ENCODE measurements around the gene OR5K2. TPM values are rescaled to one million over a fixed set of nuclear protein-coding genes. Genes with fewer than 3 reads are reported as not detected.
A peak's percentile ranks its signal among the peaks of the same experiment; 100 is the strongest.

Gene OR5K2
- total and polyA plus RNA-seq, 5 donors from 2014 or later, result not detected

DNA sequence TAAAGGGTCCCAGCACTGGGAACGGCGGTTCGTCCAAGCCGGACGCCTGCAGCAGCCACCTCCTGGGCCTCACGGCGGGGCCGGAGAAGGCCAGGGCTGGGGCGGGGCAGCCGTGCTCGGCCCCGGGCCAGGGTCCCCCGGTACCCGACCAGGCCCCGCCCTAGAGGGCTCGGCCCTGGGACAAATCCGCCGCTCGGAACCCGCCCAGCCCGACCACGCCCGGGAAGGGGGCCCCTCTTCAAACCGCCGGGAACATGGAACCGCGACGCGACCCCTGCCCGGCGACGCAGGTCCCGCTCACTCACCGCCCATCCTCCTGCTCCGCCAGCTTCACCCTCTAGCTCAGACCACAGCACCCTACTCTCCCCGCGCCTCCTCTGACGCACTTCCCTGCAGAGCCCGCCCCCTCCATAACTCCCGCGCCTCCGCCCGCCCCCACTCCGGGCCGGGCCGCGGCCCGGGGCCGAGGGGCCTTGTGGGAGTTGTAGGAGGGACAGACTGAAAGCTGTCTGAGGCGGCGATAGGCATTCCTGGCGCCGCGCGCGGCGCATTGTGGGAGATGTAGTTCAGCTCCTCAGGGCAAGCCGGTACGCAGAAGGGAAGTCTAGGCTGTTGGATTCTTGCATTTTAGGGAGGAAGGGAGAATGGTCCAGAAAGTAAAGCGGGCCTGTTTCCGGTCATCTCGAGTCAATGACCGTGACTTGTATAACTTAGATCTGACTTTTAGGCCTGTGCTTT lies 25.2 kb downstream of the OR5K2 start, which contains the start of gene CLDND1:
TSS of gene CLDND1 (minus strand) at position 359 of the 738 bp plus-strand sequence. CDS start 1,478 bp downstream, outside the sequence.
- DNase-seq, result peak; percentile 92 to 98 (median 93)
- Mint-ChIP-seq H3K36me3 (peaks cover 35% of the 10 kb centered on the region), H3K4me1 (peaks cover 36 to 60% (median 49%) of the 10 kb centered on the region in 4 donors), H3K27ac (peak within 1 kb of the TSS; percentile 89 to 100 (median 99)), H3K27me3 (no peaks in the 10 kb centered on the region), H3K9me3 (no peaks in the 10 kb centered on the region), H3K4me3 (peak within 1 kb of the TSS; percentile 95 to 98 (median 96))
- Histone ChIP-seq H3K27me3 (ENCODE audit: control insufficient read depth, insufficient read depth, low read length) (no peaks in the 10 kb centered on the region), H3K27ac (ENCODE audit: insufficient read depth, low read length, poor library complexity, severe bottlenecking) (peak within 1 kb of the TSS; percentile 96), H3K4me1 (ENCODE audit: control insufficient read depth, insufficient read depth, low read length, poor library complexity, severe bottlenecking) (peaks cover 41% of the 10 kb centered on the region), H3K9me3 (ENCODE audit: control insufficient read depth in 2 of 2, low read length in 2 of 2) (no peaks in the 10 kb centered on the region), H3K4me3 (ENCODE audit: low read depth, low read length) (peak within 1 kb of the TSS; percentile 98), H3K36me3 (ENCODE audit: control insufficient read depth, insufficient read depth, low read length) (peaks cover 32% of the 10 kb centered on the region)
- peak; percentile 97 to 99 for ATAC-seq (ENCODE audit: low read depth in 2 of 2)

DNA sequence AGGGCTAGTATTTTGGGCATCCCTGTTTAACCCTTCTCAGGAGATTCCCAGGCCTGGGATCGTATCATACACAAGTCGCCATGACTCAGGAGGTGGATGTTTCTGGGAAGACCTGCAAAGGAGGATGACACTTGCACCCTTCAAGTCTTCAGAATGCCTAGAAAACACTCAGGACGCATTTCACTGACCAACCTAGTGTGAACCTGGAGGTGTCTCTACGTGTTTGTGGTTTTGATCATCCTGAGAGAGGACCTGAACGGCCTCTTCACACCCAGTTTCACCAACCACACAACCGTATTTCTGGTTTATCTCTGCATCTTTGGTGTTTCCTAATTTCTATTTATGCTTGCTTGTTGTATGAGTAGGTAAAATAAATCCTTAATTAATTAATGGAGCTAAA lies 28.0 kb downstream of the OR5K2 start:
- no peak overlapping the region for H3K27ac Mint-ChIP-seq
- peaks cover 0 to 1% (median 0%) of the 10 kb centered on the region in 7 donors for H3K9me3 Mint-ChIP-seq
- H3K4me3 Mint-ChIP-seq, result peak overlapping the region in 1 of 4 donors; percentile 15
- no peaks in the 10 kb centered on the region for H3K27me3 Mint-ChIP-seq
- H3K36me3 ChIP-seq (ENCODE audit: control insufficient read depth, insufficient read depth, low read length), result peaks cover 8% of the 10 kb centered on the region
- H3K27me3 ChIP-seq (ENCODE audit: control insufficient read depth, insufficient read depth, low read length), result no peaks in the 10 kb centered on the region
- no peaks in the 10 kb centered on the region for H3K9me3 ChIP-seq (ENCODE audit: control insufficient read depth in 2 of 2, low read length in 2 of 2)
- no peak overlapping the region for H3K27ac ChIP-seq (ENCODE audit: insufficient read depth, low read length, poor library complexity, severe bottlenecking)
- peaks cover 11% of the 10 kb centered on the region for H3K36me3 Mint-ChIP-seq
- peaks cover 14 to 37% (median 24%) of the 10 kb centered on the region in 4 donors for H3K4me1 Mint-ChIP-seq
- ATAC-seq (ENCODE audit: low read depth in 2 of 2), result no peak
- peak in 1 of 3 donors; percentile 66 for DNase-seq
- peak overlapping the region; percentile 46 for H3K4me3 ChIP-seq (ENCODE audit: low read depth, low read length)
- peaks cover 17% of the 10 kb centered on the region for H3K4me1 ChIP-seq (ENCODE audit: control insufficient read depth, insufficient read depth, low read length, poor library complexity, severe bottlenecking)

- H3K27ac ChIP-seq (ENCODE audit: insufficient read depth, low read length, poor library complexity, severe bottlenecking), result no peak overlapping the region
- ATAC-seq (ENCODE audit: low read depth in 2 of 2) (no peak), DNase-seq (no peak)
- H3K36me3 ChIP-seq (ENCODE audit: control insufficient read depth, insufficient read depth, low read length), result no peaks in the 10 kb centered on the region
- peaks cover 7% of the 10 kb centered on the region for H3K27me3 Mint-ChIP-seq
- no peaks in the 10 kb centered on the region for H3K36me3 Mint-ChIP-seq
- peak overlapping the region in 1 of 3 donors; percentile 2 for H3K27ac Mint-ChIP-seq
- H3K4me1 ChIP-seq (ENCODE audit: control insufficient read depth, insufficient read depth, low read length, poor library complexity, severe bottlenecking), result peaks cover 8% of the 10 kb centered on the region
- peaks cover 0 to 1% (median 0%) of the 10 kb centered on the region in 7 donors for H3K9me3 Mint-ChIP-seq
- no peak overlapping the region for H3K4me3 Mint-ChIP-seq
- no peaks in the 10 kb centered on the region for H3K27me3 ChIP-seq (ENCODE audit: control insufficient read depth, insufficient read depth, low read length)
- no peak overlapping the region for H3K4me3 ChIP-seq (ENCODE audit: low read depth, low read length)
- no peaks in the 10 kb centered on the region for H3K9me3 ChIP-seq (ENCODE audit: control insufficient read depth in 2 of 2, low read length in 2 of 2)
- H3K4me1 Mint-ChIP-seq, result peaks cover 6 to 45% (median 20%) of the 10 kb centered on the region in 4 donors
Observed at GRCh38 chr3:98528474-98529346, 31.2 kb downstream of the OR5K2 start.

- no peaks in the 10 kb centered on the region for H3K36me3 Mint-ChIP-seq
- peak overlapping the region; percentile 94 for H3K4me3 ChIP-seq (ENCODE audit: low read depth, low read length)
- no peak overlapping the region for H3K4me3 Mint-ChIP-seq
- H3K36me3 ChIP-seq (ENCODE audit: control insufficient read depth, insufficient read depth, low read length), result no peaks in the 10 kb centered on the region
- peak overlapping the region in 1 of 3 donors; percentile 34 for H3K27ac Mint-ChIP-seq
- H3K9me3 ChIP-seq (ENCODE audit: control insufficient read depth in 2 of 2, low read length in 2 of 2), result no peaks in the 10 kb centered on the region
- ATAC-seq (ENCODE audit: low read depth in 2 of 2), result no peak
- DNase-seq, result no peak
- H3K4me1 Mint-ChIP-seq, result peaks cover 6 to 44% (median 26%) of the 10 kb centered on the region in 4 donors
- H3K4me1 ChIP-seq (ENCODE audit: control insufficient read depth, insufficient read depth, low read length, poor library complexity, severe bottlenecking), result peaks cover 12% of the 10 kb centered on the region
- H3K27me3 Mint-ChIP-seq, result peaks cover 8% of the 10 kb centered on the region
- peaks cover 0 to 1% (median 0%) of the 10 kb centered on the region in 7 donors for H3K9me3 Mint-ChIP-seq
- H3K27me3 ChIP-seq (ENCODE audit: control insufficient read depth, insufficient read depth, low read length), result no peaks in the 10 kb centered on the region
- no peak overlapping the region for H3K27ac ChIP-seq (ENCODE audit: insufficient read depth, low read length, poor library complexity, severe bottlenecking)
Observed at GRCh38 chr3:98529856-98530459, 32.5 kb downstream of the OR5K2 start.

DNA sequence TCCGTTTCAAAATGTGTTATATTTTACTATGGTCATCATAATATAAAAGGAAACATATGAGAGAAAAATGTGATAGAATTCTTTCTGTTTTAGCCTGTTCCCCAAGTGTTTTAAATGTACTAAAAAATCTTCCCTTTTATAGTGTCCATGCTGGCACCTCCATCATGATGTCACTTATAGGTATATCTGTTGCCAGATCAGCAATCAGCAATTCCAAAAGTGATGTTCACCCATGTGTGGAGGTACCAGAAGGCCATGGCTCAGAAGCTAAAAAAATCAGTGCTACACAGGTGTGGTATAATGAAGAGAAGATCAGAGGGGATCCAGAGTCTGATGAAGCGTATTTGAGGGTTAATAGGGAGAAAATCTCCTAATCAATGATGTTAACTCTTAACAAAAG lies 33.2 kb downstream of the OR5K2 start:
- no peaks in the 10 kb centered on the region for H3K27me3 ChIP-seq (ENCODE audit: control insufficient read depth, insufficient read depth, low read length)
- Mint-ChIP-seq H3K4me1 (peaks cover 6 to 40% (median 23%) of the 10 kb centered on the region in 4 donors), H3K27me3 (peaks cover 8% of the 10 kb centered on the region), H3K4me3 (peak overlapping the region in 1 of 4 donors; percentile 88), H3K36me3 (no peaks in the 10 kb centered on the region), H3K27ac (no peak overlapping the region), H3K9me3 (peaks cover 0 to 1% (median 0%) of the 10 kb centered on the region in 7 donors)
- no peaks in the 10 kb centered on the region for H3K9me3 ChIP-seq (ENCODE audit: control insufficient read depth in 2 of 2, low read length in 2 of 2)
- H3K4me1 ChIP-seq (ENCODE audit: control insufficient read depth, insufficient read depth, low read length, poor library complexity, severe bottlenecking), result peaks cover 9% of the 10 kb centered on the region
- H3K36me3 ChIP-seq (ENCODE audit: control insufficient read depth, insufficient read depth, low read length), result no peaks in the 10 kb centered on the region
- ATAC-seq (ENCODE audit: low read depth in 2 of 2) (no peak), DNase-seq (no peak)
- H3K4me3 ChIP-seq (ENCODE audit: low read depth, low read length), result peak overlapping the region; percentile 94
- no peak overlapping the region for H3K27ac ChIP-seq (ENCODE audit: insufficient read depth, low read length, poor library complexity, severe bottlenecking)

- Mint-ChIP-seq H3K4me3 (peak within 1 kb of the TSS; percentile 63 to 88 (median 66)), H3K36me3 (no peaks in the 10 kb centered on the region), H3K27ac (peak within 1 kb of the TSS in 2 of 3 donors; percentile 26 to 44), H3K4me1 (peaks cover 7 to 43% (median 24%) of the 10 kb centered on the region in 4 donors), H3K27me3 (peaks cover 8% of the 10 kb centered on the region), H3K9me3 (peaks cover 0 to 1% (median 0%) of the 10 kb centered on the region in 7 donors)
- Histone ChIP-seq H3K36me3 (ENCODE audit: control insufficient read depth, insufficient read depth, low read length) (peaks cover 1% of the 10 kb centered on the region), H3K4me3 (ENCODE audit: low read depth, low read length) (peak within 1 kb of the TSS; percentile 94), H3K27me3 (ENCODE audit: control insufficient read depth, insufficient read depth, low read length) (no peaks in the 10 kb centered on the region), H3K9me3 (ENCODE audit: control insufficient read depth in 2 of 2, low read length in 2 of 2) (no peaks in the 10 kb centered on the region), H3K4me1 (ENCODE audit: control insufficient read depth, insufficient read depth, low read length, poor library complexity, severe bottlenecking) (peaks cover 15% of the 10 kb centered on the region), H3K27ac (ENCODE audit: insufficient read depth, low read length, poor library complexity, severe bottlenecking) (peak within 1 kb of the TSS; percentile 38)
- DNase-seq (peak in 1 of 3 donors; percentile 69), ATAC-seq (ENCODE audit: low read depth in 2 of 2) (peak in 1 of 2 donors; percentile 48)
Observed at GRCh38 chr3:98531622-98532274, 34.3 kb downstream of the OR5K2 start, which contains the start of gene GPR15. Gene GPR15 (plus strand): TSS chr3:98531978. CDS start chr3:98532034, 56 bp downstream.

DNA sequence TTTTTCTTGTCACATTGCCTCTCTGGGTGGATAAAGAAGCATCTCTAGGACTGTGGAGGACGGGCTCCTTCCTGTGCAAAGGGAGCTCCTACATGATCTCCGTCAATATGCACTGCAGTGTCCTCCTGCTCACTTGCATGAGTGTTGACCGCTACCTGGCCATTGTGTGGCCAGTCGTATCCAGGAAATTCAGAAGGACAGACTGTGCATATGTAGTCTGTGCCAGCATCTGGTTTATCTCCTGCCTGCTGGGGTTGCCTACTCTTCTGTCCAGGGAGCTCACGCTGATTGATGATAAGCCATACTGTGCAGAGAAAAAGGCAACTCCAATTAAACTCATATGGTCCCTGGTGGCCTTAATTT lies 34.8 kb downstream of the OR5K2 start:
- DNase-seq, result no peak
- H3K4me1 Mint-ChIP-seq, result peaks cover 11 to 48% (median 27%) of the 10 kb centered on the region in 4 donors
- peak overlapping the region in 1 of 3 donors; percentile 26 for H3K27ac Mint-ChIP-seq

More for the DNA sequence above, 34.8 kb downstream of the OR5K2 start:
- H3K4me3 ChIP-seq (ENCODE audit: low read depth, low read length), result peak overlapping the region; percentile 94
- H3K27ac ChIP-seq (ENCODE audit: insufficient read depth, low read length, poor library complexity, severe bottlenecking), result peak overlapping the region; percentile 38
- H3K9me3 Mint-ChIP-seq, result peaks cover 0 to 1% (median 0%) of the 10 kb centered on the region in 7 donors
- peaks cover 16% of the 10 kb centered on the region for H3K4me1 ChIP-seq (ENCODE audit: control insufficient read depth, insufficient read depth, low read length, poor library complexity, severe bottlenecking)
- H3K9me3 ChIP-seq (ENCODE audit: control insufficient read depth in 2 of 2, low read length in 2 of 2), result no peaks in the 10 kb centered on the region
- H3K36me3 Mint-ChIP-seq, result no peaks in the 10 kb centered on the region
- peak overlapping the region in 3 of 4 donors; percentile 62 to 88 (median 63) for H3K4me3 Mint-ChIP-seq
- H3K36me3 ChIP-seq (ENCODE audit: control insufficient read depth, insufficient read depth, low read length), result peaks cover 2% of the 10 kb centered on the region
- peaks cover 8% of the 10 kb centered on the region for H3K27me3 Mint-ChIP-seq
- no peaks in the 10 kb centered on the region for H3K27me3 ChIP-seq (ENCODE audit: control insufficient read depth, insufficient read depth, low read length)
- ATAC-seq (ENCODE audit: low read depth in 2 of 2), result no peak
